ENCODE results near the gene DYRK1A.

- TF ChIP-seq POLR2A (IDR thresholded peaks at IDR 0.05) (no peak), POLR2AphosphoS5 (IDR thresholded peaks at IDR 0.05) (no peak)
Observed at GRCh38 chr21:37367336-37367702, 746 bp downstream of the DYRK1A start.

Measured in prostate gland (tissue), 1 donor.